ENCODE measurements around the gene ATP10D. TPM values are rescaled to one million over a fixed set of nuclear protein-coding genes. Genes with fewer than 3 reads are reported as not detected.
A peak's percentile ranks its signal among the peaks of the same experiment; 100 is the strongest.
"Not testable (repeated sequence)": the region's sequence is repeated elsewhere in the genome, so short reads cannot be mapped to it uniquely, and the experiment has no call there.

Gene ATP10D
- total RNA-seq, 6 donors from 2014 or later: 13.7 to 27.6 (median 22.1) TPM

DNA sequence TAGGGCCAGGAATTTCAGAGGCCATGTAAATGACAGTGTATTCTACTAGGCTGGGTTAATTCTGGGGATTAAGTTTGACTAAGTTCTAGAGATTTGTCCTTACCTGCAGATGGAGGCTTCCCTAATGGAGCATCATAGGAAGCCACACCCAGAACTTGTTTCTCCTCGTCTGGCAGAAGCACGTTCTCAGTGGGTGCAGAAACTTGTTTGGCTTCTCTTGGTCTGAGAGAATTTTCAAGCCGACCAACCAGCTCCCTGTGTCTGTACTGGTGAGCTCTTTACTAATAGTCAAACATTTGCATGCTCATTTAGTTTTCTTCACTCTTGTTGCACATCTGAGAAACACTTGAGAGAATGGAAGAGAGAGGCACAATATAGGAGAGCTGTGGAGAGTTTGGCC is 907 bp upstream of the ATP10D start:
- WGBS, 2 donors: 52 to 56% methylated on average over 3 of the region's 3 CpGs
- H3K9me3 ChIP-seq: no peaks in the 10 kb centered on the region
- ATAC-seq (ENCODE audit: low FRiP score in 2 of 2): no peak
- peak overlapping the region in 3 of 4 donors; percentile 84 to 93 (median 92) for H3K27ac ChIP-seq
- TF ChIP-seq POLR2AphosphoS5 (IDR thresholded peaks at IDR 0.05) (no peak), EP300 (IDR thresholded peaks at IDR 0.05) (no peak), POLR2A (IDR thresholded peaks at IDR 0.05) (no peak)
- TF ChIP-seq, protein P1, sequence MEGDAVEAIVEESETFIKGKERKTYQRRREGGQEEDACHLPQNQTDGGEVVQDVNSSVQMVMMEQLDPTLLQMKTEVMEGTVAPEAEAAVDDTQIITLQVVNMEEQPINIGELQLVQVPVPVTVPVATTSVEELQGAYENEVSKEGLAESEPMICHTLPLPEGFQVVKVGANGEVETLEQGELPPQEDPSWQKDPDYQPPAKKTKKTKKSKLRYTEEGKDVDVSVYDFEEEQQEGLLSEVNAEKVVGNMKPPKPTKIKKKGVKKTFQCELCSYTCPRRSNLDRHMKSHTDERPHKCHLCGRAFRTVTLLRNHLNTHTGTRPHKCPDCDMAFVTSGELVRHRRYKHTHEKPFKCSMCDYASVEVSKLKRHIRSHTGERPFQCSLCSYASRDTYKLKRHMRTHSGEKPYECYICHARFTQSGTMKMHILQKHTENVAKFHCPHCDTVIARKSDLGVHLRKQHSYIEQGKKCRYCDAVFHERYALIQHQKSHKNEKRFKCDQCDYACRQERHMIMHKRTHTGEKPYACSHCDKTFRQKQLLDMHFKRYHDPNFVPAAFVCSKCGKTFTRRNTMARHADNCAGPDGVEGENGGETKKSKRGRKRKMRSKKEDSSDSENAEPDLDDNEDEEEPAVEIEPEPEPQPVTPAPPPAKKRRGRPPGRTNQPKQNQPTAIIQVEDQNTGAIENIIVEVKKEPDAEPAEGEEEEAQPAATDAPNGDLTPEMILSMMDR (IDR thresholded peaks at IDR 0.05): no peak
- H3K36me3 ChIP-seq: no peaks in the 10 kb centered on the region
- H3K27me3 ChIP-seq: no peaks in the 10 kb centered on the region
- peaks cover 5 to 19% (median 13%) of the 10 kb centered on the region in 4 donors for H3K4me1 ChIP-seq
- DNase-seq: no peak
- H3K4me3 ChIP-seq: no peak overlapping the region

DNA sequence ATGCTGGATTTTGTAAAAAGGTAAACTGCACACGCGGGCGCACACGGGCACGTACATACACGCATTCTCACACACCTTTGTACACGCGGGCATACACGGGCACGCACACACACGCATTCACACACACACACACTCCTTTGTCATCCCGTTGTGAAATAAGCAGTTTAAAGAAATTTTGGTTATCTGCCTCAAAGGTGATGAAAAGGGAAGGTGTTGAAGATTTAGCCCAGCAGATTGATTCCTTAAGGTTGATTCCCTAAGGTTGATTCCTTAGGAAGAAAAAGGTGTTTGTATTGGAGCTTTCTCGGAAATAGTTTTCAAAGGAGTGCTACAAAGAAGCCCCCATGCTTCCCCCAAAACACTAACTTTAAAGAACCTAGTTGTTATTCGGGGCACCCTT is 693 bp downstream of the ATP10D start:
- WGBS, 2 donors: 1 to 2% methylated on average over 14 of the region's 14 CpGs
- Histone ChIP-seq H3K4me1 (peaks cover 5 to 19% (median 15%) of the 10 kb centered on the region in 4 donors), H3K27ac (peak overlapping the region; percentile 84 to 93 (median 91)), H3K4me3 (peak overlapping the region; percentile 50 to 70 (median 61)), H3K27me3 (no peaks in the 10 kb centered on the region), H3K9me3 (no peaks in the 10 kb centered on the region), H3K36me3 (no peaks in the 10 kb centered on the region)
- no peak for TF ChIP-seq POLR2AphosphoS5 (IDR thresholded peaks at IDR 0.05)
- DNase-seq (no peak), ATAC-seq (ENCODE audit: low FRiP score in 2 of 2) (peak in 1 of 2 donors; percentile 20)

GRCh38 chr4:47486231-47486673 is 1.2 kb downstream of the ATP10D start:
- DNase-seq (no peak), ATAC-seq (ENCODE audit: low FRiP score in 2 of 2) (no peak)
- Histone ChIP-seq H3K27me3 (no peaks in the 10 kb centered on the region), H3K4me3 (peak overlapping the region; percentile 50 to 70 (median 61)), H3K36me3 (no peaks in the 10 kb centered on the region), H3K27ac (peak overlapping the region; percentile 84 to 93 (median 91)), H3K9me3 (no peaks in the 10 kb centered on the region), H3K4me1 (peaks cover 5 to 19% (median 15%) of the 10 kb centered on the region in 4 donors)
- TF ChIP-seq POLR2AphosphoS5 (IDR thresholded peaks at IDR 0.05) (no peak), EP300 (IDR thresholded peaks at IDR 0.05) (no peak), POLR2A (IDR thresholded peaks at IDR 0.05) (no peak)
- TF ChIP-seq, protein P1 (IDR thresholded peaks at IDR 0.05): no peak
- 53 to 55% methylated on average over 5 of the region's 5 CpGs for WGBS, 2 donors

DNA sequence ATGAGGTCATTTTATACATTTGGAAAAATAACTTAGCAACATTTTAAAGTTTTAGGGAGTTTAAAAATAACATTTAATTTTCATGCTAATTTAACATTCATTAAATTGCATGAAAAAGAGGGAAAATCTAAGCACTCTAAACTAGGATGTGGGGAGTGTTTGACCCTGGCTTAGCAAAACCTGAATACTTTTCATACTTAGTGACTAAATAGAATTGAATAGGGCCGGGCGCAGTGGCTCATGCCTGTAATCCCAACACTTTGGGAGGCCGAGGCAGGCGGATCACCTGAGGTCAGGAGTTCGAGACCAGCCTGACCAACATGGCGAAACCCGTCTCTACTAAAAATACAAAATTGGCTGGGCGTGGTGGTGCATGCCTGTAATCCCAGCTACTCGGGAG is 1.7 kb downstream of the ATP10D start:
- ATAC-seq (ENCODE audit: low FRiP score in 2 of 2); H3K36me3 ChIP-seq; H3K9me3 ChIP-seq; H3K27me3 ChIP-seq; DNase-seq: not testable (repeated sequence)
- Histone ChIP-seq H3K4me1 (peaks cover 5 to 19% (median 15%) of the 10 kb centered on the region in 4 donors), H3K4me3 (peak overlapping the region in 3 of 4 donors; percentile 50 to 63 (median 59)), H3K27ac (peak overlapping the region in 1 of 4 donors; percentile 92)
- 96 to 97% methylated on average over 9 of the region's 9 CpGs for WGBS, 2 donors

DNA sequence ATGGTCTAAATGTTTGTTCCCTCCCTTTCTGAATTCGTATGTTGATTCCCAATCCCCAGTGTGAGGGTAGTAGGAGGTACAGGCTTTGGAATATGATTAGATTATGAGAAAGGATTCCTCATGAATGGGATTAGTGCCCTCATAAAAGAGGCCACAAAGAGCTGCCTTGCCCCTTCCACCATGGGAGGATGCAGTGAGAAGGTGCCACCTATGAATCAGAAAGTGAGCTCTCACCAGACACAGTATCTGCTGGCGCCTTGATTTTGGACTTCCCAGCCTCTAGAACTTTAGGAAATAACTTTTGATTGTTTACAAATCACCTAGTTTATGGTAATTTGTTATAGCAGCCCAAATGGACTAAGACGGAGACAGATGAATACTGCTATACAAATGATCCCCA is 3.6 kb downstream of the ATP10D start:
- no peak overlapping the region for H3K27ac ChIP-seq
- no peak for DNase-seq
- no peak for TF ChIP-seq EP300 (IDR thresholded peaks at IDR 0.05)
- TF ChIP-seq, protein P1 (IDR thresholded peaks at IDR 0.05): peak in 1 of 6 experiments; percentile 9
- WGBS, 2 donors: 54 to 61% methylated on average over 3 of the region's 3 CpGs
- no peaks in the 10 kb centered on the region for H3K36me3 ChIP-seq
- no peaks in the 10 kb centered on the region for H3K27me3 ChIP-seq
- no peak for ATAC-seq (ENCODE audit: low FRiP score in 2 of 2)
- H3K4me1 ChIP-seq: peaks cover 5 to 19% (median 18%) of the 10 kb centered on the region in 4 donors
- H3K9me3 ChIP-seq: no peaks in the 10 kb centered on the region
- H3K4me3 ChIP-seq: no peak overlapping the region

GRCh38 chr4:47490550-47490949 is 5.5 kb downstream of the ATP10D start:
- Histone ChIP-seq H3K27me3 (no peaks in the 10 kb centered on the region), H3K9me3 (no peaks in the 10 kb centered on the region), H3K4me1 (peaks cover 0 to 12% (median 11%) of the 10 kb centered on the region in 4 donors), H3K27ac (no peak overlapping the region), H3K4me3 (no peak overlapping the region), H3K36me3 (no peaks in the 10 kb centered on the region)
- ATAC-seq (ENCODE audit: low FRiP score in 2 of 2) (peak in 1 of 2 donors; percentile 57), DNase-seq (no peak)
- WGBS, 2 donors: 76 to 85% methylated on average over 4 of the region's 4 CpGs
- TF ChIP-seq, protein P1 (IDR thresholded peaks at IDR 0.05): peak in 4 of 6 experiments; percentile 12 to 37 (median 28)
- no peak for TF ChIP-seq EP300 (IDR thresholded peaks at IDR 0.05)

Measured in upper lobe of left lung (tissue), 6 donors.